ENCODE measurements around the gene CCR2. TPM values are rescaled to one million over a fixed set of nuclear protein-coding genes. Genes with fewer than 3 reads are reported as not detected.

Gene CCR2
- polyA plus RNA-seq, 1 donor from 2014 or later = not detected

DNA sequence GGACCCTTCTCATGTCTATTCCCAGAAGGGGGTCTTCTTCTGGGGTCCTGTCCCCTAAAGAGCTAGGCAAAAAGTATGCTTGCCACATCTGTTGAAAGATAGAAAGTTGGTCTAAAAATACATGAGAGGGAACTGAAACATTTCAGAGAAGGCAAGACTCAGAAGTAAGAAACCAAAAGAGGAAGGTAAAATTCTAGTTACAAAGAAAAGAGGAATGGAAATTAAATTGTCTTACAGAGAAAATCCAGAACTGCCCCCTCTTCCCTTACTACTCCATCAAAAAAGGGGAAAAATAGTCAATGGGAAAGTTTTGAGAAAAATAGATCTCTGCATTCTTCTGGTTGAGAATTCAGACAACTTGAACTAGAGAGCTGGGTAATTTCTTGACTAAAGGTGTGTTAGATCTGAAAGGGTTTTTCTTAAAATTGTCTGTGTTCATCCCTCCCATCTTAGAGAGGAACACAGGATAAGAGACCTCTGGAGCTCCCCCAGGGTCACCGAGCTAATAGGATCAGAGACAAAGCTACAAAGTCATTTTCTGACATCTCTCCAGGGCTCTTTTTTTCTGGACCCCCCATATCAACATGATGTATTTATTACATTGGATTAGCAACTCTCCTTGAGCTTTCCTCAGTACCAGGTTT lies 32.3 kb upstream of the CCR2 start:
- no peak overlapping the region for H3K27ac ChIP-seq (ENCODE audit: low read length)
- no peaks in the 10 kb centered on the region for H3K9me3 ChIP-seq (ENCODE audit: low read length)
- H2AFZ ChIP-seq (ENCODE audit: low read depth, low read length) = no peak overlapping the region

DNA sequence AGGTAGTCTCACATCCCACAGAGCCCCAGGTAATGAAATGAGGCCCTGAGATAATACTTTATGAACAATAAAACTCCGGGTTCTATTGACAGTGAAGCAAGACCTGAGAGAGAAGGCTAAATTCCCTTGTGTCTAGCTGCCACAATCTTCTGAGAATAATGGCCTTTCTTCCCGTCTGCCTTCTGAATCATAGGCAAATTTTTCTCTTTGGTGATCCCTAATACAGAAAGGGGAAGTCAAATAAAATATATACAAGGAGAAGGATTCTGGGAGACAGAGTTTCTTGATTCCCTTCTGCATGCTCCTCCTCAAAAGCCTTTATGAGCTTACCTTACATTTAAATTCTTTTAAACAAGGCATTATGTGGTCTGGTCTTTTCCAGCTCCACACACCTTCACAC lies 29.9 kb upstream of the CCR2 start:
- TF ChIP-seq TAF1 (IDR thresholded peaks at IDR 0.05; ENCODE audit: low read depth) (no peak), EP300 (conservative IDR thresholded peaks at IDR 0.05; ENCODE audit: poor library complexity, severe bottlenecking) (no peak), SMC3 (conservative IDR thresholded peaks at IDR 0.05; ENCODE audit: poor library complexity) (no peak), EZH2 (IDR thresholded peaks at IDR 0.05; ENCODE audit: borderline replicate concordance, insufficient read depth, low read length, poor library complexity, severe bottlenecking) (no peak), RAD21 (conservative IDR thresholded peaks at IDR 0.05) (no peak), MXI1 (conservative IDR thresholded peaks at IDR 0.05; ENCODE audit: poor library complexity, severe bottlenecking) (no peak), POLR2AphosphoS5 (IDR thresholded peaks at IDR 0.05) (no peak)
- TF ChIP-seq, protein P1, sequence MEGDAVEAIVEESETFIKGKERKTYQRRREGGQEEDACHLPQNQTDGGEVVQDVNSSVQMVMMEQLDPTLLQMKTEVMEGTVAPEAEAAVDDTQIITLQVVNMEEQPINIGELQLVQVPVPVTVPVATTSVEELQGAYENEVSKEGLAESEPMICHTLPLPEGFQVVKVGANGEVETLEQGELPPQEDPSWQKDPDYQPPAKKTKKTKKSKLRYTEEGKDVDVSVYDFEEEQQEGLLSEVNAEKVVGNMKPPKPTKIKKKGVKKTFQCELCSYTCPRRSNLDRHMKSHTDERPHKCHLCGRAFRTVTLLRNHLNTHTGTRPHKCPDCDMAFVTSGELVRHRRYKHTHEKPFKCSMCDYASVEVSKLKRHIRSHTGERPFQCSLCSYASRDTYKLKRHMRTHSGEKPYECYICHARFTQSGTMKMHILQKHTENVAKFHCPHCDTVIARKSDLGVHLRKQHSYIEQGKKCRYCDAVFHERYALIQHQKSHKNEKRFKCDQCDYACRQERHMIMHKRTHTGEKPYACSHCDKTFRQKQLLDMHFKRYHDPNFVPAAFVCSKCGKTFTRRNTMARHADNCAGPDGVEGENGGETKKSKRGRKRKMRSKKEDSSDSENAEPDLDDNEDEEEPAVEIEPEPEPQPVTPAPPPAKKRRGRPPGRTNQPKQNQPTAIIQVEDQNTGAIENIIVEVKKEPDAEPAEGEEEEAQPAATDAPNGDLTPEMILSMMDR (IDR thresholded peaks at IDR 0.05; ENCODE audit: poor library complexity, severe bottlenecking) = no peak
- TF ChIP-seq, protein P2, sequence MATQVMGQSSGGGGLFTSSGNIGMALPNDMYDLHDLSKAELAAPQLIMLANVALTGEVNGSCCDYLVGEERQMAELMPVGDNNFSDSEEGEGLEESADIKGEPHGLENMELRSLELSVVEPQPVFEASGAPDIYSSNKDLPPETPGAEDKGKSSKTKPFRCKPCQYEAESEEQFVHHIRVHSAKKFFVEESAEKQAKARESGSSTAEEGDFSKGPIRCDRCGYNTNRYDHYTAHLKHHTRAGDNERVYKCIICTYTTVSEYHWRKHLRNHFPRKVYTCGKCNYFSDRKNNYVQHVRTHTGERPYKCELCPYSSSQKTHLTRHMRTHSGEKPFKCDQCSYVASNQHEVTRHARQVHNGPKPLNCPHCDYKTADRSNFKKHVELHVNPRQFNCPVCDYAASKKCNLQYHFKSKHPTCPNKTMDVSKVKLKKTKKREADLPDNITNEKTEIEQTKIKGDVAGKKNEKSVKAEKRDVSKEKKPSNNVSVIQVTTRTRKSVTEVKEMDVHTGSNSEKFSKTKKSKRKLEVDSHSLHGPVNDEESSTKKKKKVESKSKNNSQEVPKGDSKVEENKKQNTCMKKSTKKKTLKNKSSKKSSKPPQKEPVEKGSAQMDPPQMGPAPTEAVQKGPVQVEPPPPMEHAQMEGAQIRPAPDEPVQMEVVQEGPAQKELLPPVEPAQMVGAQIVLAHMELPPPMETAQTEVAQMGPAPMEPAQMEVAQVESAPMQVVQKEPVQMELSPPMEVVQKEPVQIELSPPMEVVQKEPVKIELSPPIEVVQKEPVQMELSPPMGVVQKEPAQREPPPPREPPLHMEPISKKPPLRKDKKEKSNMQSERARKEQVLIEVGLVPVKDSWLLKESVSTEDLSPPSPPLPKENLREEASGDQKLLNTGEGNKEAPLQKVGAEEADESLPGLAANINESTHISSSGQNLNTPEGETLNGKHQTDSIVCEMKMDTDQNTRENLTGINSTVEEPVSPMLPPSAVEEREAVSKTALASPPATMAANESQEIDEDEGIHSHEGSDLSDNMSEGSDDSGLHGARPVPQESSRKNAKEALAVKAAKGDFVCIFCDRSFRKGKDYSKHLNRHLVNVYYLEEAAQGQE (IDR thresholded peaks at IDR 0.05; ENCODE audit: borderline replicate concordance) = no peak
- Histone ChIP-seq H3K4me2 (ENCODE audit: low read length) (no peak overlapping the region), H3K9ac (ENCODE audit: low read length) (no peak overlapping the region), H3K9me2 (ENCODE audit: insufficient read depth, low read length) (no peaks in the 10 kb centered on the region), H3K4me3 (ENCODE audit: low read length) (no peak overlapping the region), H3K9me3 (ENCODE audit: low read length) (no peaks in the 10 kb centered on the region), H3K79me2 (replicated peaks; ENCODE audit: insufficient read depth, low read length) (no peaks in the 10 kb centered on the region), H3K27me3 (ENCODE audit: insufficient read depth, low read depth, low read length) (no peaks in the 10 kb centered on the region), H4K20me1 (ENCODE audit: insufficient read depth) (no peaks in the 10 kb centered on the region), H3F3A (ENCODE audit: insufficient read depth, low read length, poor library complexity, severe bottlenecking) (no peaks in the 10 kb centered on the region), H3K27ac (ENCODE audit: low read length) (no peak overlapping the region), H2AFZ (ENCODE audit: low read depth, low read length) (no peak overlapping the region), H3K36me3 (ENCODE audit: insufficient read depth, low read length) (no peaks in the 10 kb centered on the region)

More for the DNA sequence above, 32.3 kb upstream of the CCR2 start:
- Histone ChIP-seq H3K9ac (ENCODE audit: low read length) (no peak overlapping the region), H3K27me3 (ENCODE audit: insufficient read depth, low read depth, low read length) (no peaks in the 10 kb centered on the region), H3K4me2 (ENCODE audit: low read length) (no peak overlapping the region), H3K36me3 (ENCODE audit: insufficient read depth, low read length) (no peaks in the 10 kb centered on the region), H3F3A (ENCODE audit: insufficient read depth, low read length, poor library complexity, severe bottlenecking) (no peaks in the 10 kb centered on the region), H3K4me3 (ENCODE audit: low read length) (no peak overlapping the region), H3K9me2 (ENCODE audit: insufficient read depth, low read length) (no peaks in the 10 kb centered on the region), H4K20me1 (ENCODE audit: insufficient read depth) (no peaks in the 10 kb centered on the region), H3K79me2 (replicated peaks; ENCODE audit: insufficient read depth, low read length) (no peaks in the 10 kb centered on the region)
- TF ChIP-seq, protein P2 (IDR thresholded peaks at IDR 0.05; ENCODE audit: borderline replicate concordance) = no peak
- TF ChIP-seq EP300 (conservative IDR thresholded peaks at IDR 0.05; ENCODE audit: poor library complexity, severe bottlenecking) (no peak), RAD21 (conservative IDR thresholded peaks at IDR 0.05) (no peak), TAF1 (IDR thresholded peaks at IDR 0.05; ENCODE audit: low read depth) (no peak), MXI1 (conservative IDR thresholded peaks at IDR 0.05; ENCODE audit: poor library complexity, severe bottlenecking) (no peak), POLR2AphosphoS5 (IDR thresholded peaks at IDR 0.05) (no peak), SMC3 (conservative IDR thresholded peaks at IDR 0.05; ENCODE audit: poor library complexity) (no peak), EZH2 (IDR thresholded peaks at IDR 0.05; ENCODE audit: borderline replicate concordance, insufficient read depth, low read length, poor library complexity, severe bottlenecking) (no peak)
- TF ChIP-seq, protein P1 (IDR thresholded peaks at IDR 0.05; ENCODE audit: poor library complexity, severe bottlenecking) = no peak

All from neural cell (in vitro differentiated cells).